Purkinje cell (primary cell): ENCODE results near the gene SPOCK2. TPM values are rescaled to one million over a fixed set of nuclear protein-coding genes. Genes with fewer than 3 reads are reported as not detected.

Experiments
- polyA plus RNA-seq: library from polyadenylated mRNA; unstranded; fragments of >200 nt; fragmentation: Nextera tagmentation; gene quantifications from 2 replicates; pipeline ENCODE4 v1.2.1, GENCODE V29; 2014

The SPOCK2 gene
- polyA plus RNA-seq, result 71.1 and 128 TPM in 2 replicates

GRCh38 chr10:72087969-72088888, at the start of gene SPOCK2:
Gene SPOCK2, minus strand, starts transcription at chr10:72088551. Its CDS starts 223 bp downstream, at chr10:72088328.

Other genes with a start within 250 kb of the SPOCK2 start
- 545 and 555 TPM in 2 replicates for gene PSAP, start 237.3 kb downstream of the SPOCK2 start, polyA plus RNA-seq
- 0.82 and 0.98 TPM in 2 replicates for gene CHST3, start 124.2 kb downstream of the SPOCK2 start, polyA plus RNA-seq
- 90.7 and 91.8 TPM in 2 replicates for gene ANAPC16, start 127.5 kb upstream of the SPOCK2 start, polyA plus RNA-seq
- 26.6 and 45.9 TPM in 2 replicates for gene ASCC1, start 127.7 kb upstream of the SPOCK2 start, polyA plus RNA-seq
- gene DDIT4, start 185.4 kb upstream of the SPOCK2 start, polyA plus RNA-seq, result 0.55 and 0.98 TPM in 2 replicates